AG04450 (cell line): ENCODE results near the gene RAB36. TPM values are rescaled to one million over a fixed set of nuclear protein-coding genes. Genes with fewer than 3 reads are reported as not detected.

Source experiments
- CTCF ChIA-PET: fragments of 300-600, 350-600 bp; formaldehyde crosslinking; extraction: SDS; loops from one replicate; lab custom pipeline; 2022; ENCODE audit warnings: antibody characterized with exemption, inconsistent platforms; lab: Charles Lee
- POLR2A ChIA-PET: fragments of 350-600 bp; formaldehyde crosslinking; extraction: SDS; loops from one replicate; lab custom pipeline; 2021; ENCODE audit warnings: antibody characterized with exemption, inconsistent platforms; lab: Yijun Ruan, JAX
- DNase-seq: peaks from one replicate; pipeline ENCODE4 v3.0.0-alpha.2; 2011; ENCODE audit warnings: low read depth, low spot score
- H3K27ac ChIP-seq: one replicate; pipeline ENCODE4 v1.5.1; 2012; ENCODE audit warnings: low read depth, low read length, control low read depth
- H3K27me3 ChIP-seq: one replicate; pipeline ENCODE4 v1.6.0; 2012; ENCODE audit warnings: low read length; ENCODE audit not compliant: control insufficient read depth, insufficient read depth
- H3K4me3 ChIP-seq: 2 replicates; pipeline ENCODE4 v1.5.1; 2011; ENCODE audit warnings: mild to moderate bottlenecking, low read depth, low read length, control low read depth
- H3K9me3 ChIP-seq: 2 replicates; pipeline ENCODE4 v1.5.1; 2012; ENCODE audit warnings: low read length; ENCODE audit not compliant: control insufficient read depth, insufficient read depth
- CTCF ChIP-seq: IDR thresholded peaks from 2 replicates; pipeline ENCODE4 v1.5.1; 2011; ENCODE audit warnings: low read depth, low read length, control low read depth, inconsistent platforms
- polyA plus RNA-seq: library from polyadenylated mRNA; depleted of rRNA; stranded (reverse); fragments of >200 nt; gene quantifications from 2 replicates; pipeline ENCODE4 v1.2.3, GENCODE V29; 2011

RAB36 gene
- polyA plus RNA-seq, 1 experiment: 2.6 TPM

- H3K27ac ChIP-seq: no peak overlapping the region
- H3K4me3 ChIP-seq: no peak overlapping the region
- H3K27me3 ChIP-seq: no peaks in the 10 kb centered on the region
- no peak for TF ChIP-seq CTCF
- ChIA-PET POLR2A (no interaction called here), CTCF (interaction anchor here (1.9 to 2.0 kb wide), 2 partner anchors 10 to 179 kb away, joined by 10 to 16 read pairs; no protein-coding TSS in a partner anchor)
- H3K9me3 ChIP-seq: no peaks in the 10 kb centered on the region
- DNase-seq: no peak
Measured at GRCh38 chr22:23137468-23137867, 7.8 kb upstream of the RAB36 start.

GRCh38 chr22:23137905-23138561 lies 7.2 kb upstream of the RAB36 start:
- ChIA-PET CTCF (interaction anchor here (1.9 to 2.0 kb wide), 2 partner anchors 10 to 179 kb away, joined by 10 to 16 read pairs; no protein-coding TSS in a partner anchor), POLR2A (interaction anchor here (1.0 kb wide), 1 partner anchor 9 kb away, joined by 3 read pairs; no protein-coding TSS in a partner anchor)
- Histone ChIP-seq H3K27me3 (no peaks in the 10 kb centered on the region), H3K27ac (no peak overlapping the region), H3K9me3 (no peaks in the 10 kb centered on the region), H3K4me3 (no peak overlapping the region)
- DNase-seq: no peak
- no peak for TF ChIP-seq CTCF

- no peak overlapping the region for H3K27ac ChIP-seq
- no peak for DNase-seq
- ChIA-PET POLR2A (interaction anchor here (1.0 kb wide), 1 partner anchor 9 kb away, joined by 3 read pairs; no protein-coding TSS in a partner anchor), CTCF (interaction anchor here (1.9 to 2.0 kb wide), 2 partner anchors 11 to 180 kb away, joined by 10 to 16 read pairs; no protein-coding TSS in a partner anchor)
- H3K4me3 ChIP-seq: no peak overlapping the region
- H3K27me3 ChIP-seq: no peaks in the 10 kb centered on the region
- TF ChIP-seq CTCF: no peak
- no peaks in the 10 kb centered on the region for H3K9me3 ChIP-seq
Measured at GRCh38 chr22:23138584-23139435, 6.5 kb upstream of the RAB36 start.

GRCh38 chr22:23140385-23140784 lies 4.9 kb upstream of the RAB36 start:
- Histone ChIP-seq H3K4me3 (no peak overlapping the region), H3K9me3 (no peaks in the 10 kb centered on the region), H3K27me3 (no peaks in the 10 kb centered on the region), H3K27ac (no peak overlapping the region)
- TF ChIP-seq CTCF: no peak
- CTCF ChIA-PET: interaction anchor here (0.7 to 1.8 kb wide), 5 partner anchors 8 to 474 kb away, joined by 3 to 5 read pairs (median 3); no protein-coding TSS in a partner anchor
- no peak for DNase-seq
- POLR2A ChIA-PET: no interaction called here
